ENCODE results near the gene ZNF316. TPM values are rescaled to one million over a fixed set of nuclear protein-coding genes. Genes with fewer than 3 reads are reported as not detected.

Gene ZNF316
- total RNA-seq, 2 experiments from 2014 or later: 17.7 to 18.8 TPM

DNA sequence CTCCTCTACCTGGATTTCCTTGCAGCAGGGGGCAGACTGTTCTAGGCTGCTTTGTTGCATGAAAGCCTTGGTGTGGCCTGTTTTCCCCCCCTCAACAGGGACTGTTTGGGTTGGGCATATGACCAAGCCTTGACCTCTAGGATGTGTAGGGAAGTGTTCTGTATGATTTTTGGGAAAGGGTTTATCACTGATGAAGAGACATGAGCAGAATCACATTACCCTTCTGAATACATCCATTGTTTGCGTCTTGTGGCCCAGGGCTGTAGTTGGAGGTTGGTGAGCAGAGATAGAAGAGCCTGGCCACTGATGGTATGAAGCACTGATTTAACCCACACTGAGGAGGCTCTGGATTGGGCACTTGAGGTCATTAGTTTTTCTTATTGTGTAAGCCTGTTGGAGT lies 43.0 kb downstream of the ZNF316 start:
- Mint-ChIP-seq H3K4me3 (no peak overlapping the region), H3K4me1 (ENCODE audit: low read depth) (no peaks in the 10 kb centered on the region), H3K27me3 (no peaks in the 10 kb centered on the region), H3K9me3 (peaks cover 72% of the 10 kb centered on the region), H3K27ac (no peak overlapping the region), H3K36me3 (ENCODE audit: low read depth) (peaks cover 21% of the 10 kb centered on the region)
- ChIA-PET CTCF (no interaction called here), POLR2A (no interaction called here)
- ATAC-seq (no peak), DNase-seq (no peak)
- TF ChIP-seq, protein P1, sequence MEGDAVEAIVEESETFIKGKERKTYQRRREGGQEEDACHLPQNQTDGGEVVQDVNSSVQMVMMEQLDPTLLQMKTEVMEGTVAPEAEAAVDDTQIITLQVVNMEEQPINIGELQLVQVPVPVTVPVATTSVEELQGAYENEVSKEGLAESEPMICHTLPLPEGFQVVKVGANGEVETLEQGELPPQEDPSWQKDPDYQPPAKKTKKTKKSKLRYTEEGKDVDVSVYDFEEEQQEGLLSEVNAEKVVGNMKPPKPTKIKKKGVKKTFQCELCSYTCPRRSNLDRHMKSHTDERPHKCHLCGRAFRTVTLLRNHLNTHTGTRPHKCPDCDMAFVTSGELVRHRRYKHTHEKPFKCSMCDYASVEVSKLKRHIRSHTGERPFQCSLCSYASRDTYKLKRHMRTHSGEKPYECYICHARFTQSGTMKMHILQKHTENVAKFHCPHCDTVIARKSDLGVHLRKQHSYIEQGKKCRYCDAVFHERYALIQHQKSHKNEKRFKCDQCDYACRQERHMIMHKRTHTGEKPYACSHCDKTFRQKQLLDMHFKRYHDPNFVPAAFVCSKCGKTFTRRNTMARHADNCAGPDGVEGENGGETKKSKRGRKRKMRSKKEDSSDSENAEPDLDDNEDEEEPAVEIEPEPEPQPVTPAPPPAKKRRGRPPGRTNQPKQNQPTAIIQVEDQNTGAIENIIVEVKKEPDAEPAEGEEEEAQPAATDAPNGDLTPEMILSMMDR (IDR thresholded peaks at IDR 0.05): no peak
- intact Hi-C loops (cut with micrococcal nuclease): no loop called here

GRCh38 chr7:6691103-6691502 lies 54.0 kb downstream of the ZNF316 start:
- ATAC-seq: no peak
- TF ChIP-seq, protein P1 (IDR thresholded peaks at IDR 0.05): no peak
- CTCF ChIA-PET: no interaction called here
- POLR2A ChIA-PET: no interaction called here
- H3K36me3 Mint-ChIP-seq (ENCODE audit: low read depth): no peaks in the 10 kb centered on the region
- H3K27me3 Mint-ChIP-seq: no peaks in the 10 kb centered on the region
- no peak overlapping the region for H3K4me3 Mint-ChIP-seq
- H3K27ac Mint-ChIP-seq: no peak overlapping the region
- H3K4me1 Mint-ChIP-seq (ENCODE audit: low read depth): no peaks in the 10 kb centered on the region
- intact Hi-C loops (cut with micrococcal nuclease): no loop called here
- H3K9me3 Mint-ChIP-seq: peaks cover 64% of the 10 kb centered on the region
- no peak for DNase-seq

DNA sequence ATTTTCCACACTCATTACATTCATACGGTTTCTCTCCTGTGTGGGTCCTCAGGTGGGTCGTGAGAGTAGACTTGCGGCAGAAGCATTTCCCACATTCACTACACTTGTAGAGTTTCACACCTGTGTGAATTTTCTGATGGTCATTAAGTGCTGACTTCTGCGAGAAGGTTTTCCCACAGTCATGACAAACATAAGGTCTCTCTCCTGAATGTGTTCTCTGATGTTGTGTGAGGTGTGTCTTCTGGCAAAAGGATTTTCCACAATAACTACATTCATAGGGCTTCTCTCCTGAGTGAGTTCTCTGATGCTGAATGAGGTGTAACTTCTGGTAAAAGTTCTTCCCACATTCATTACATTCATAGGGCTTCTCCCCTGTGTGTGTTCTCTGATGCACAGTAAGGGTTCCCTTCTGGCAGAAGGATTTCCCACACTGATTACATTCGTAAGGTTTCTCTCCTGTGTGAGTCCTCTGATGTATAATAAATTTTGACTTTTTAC lies 54.5 kb downstream of the ZNF316 start:
- peak; percentile 55 for ATAC-seq
- H3K36me3 Mint-ChIP-seq (ENCODE audit: low read depth): no peaks in the 10 kb centered on the region
- H3K27ac Mint-ChIP-seq: no peak overlapping the region
- TF ChIP-seq, protein P1 (IDR thresholded peaks at IDR 0.05): no peak
- no peaks in the 10 kb centered on the region for H3K27me3 Mint-ChIP-seq
- POLR2A ChIA-PET: interaction anchor here (1.7 kb wide), 1 partner anchor 14 kb away, joined by 4 read pairs; no protein-coding TSS in a partner anchor
- H3K9me3 Mint-ChIP-seq: peaks cover 58% of the 10 kb centered on the region
- CTCF ChIA-PET: interaction anchor here (1.0 kb wide), 1 partner anchor 23 kb away, joined by 4 read pairs; no protein-coding TSS in a partner anchor
- intact Hi-C loops (cut with micrococcal nuclease): no loop called here
- H3K4me3 Mint-ChIP-seq: no peak overlapping the region
- H3K4me1 Mint-ChIP-seq (ENCODE audit: low read depth): no peaks in the 10 kb centered on the region
- DNase-seq: no peak

- Mint-ChIP-seq H3K36me3 (ENCODE audit: low read depth) (peaks cover 27% of the 10 kb centered on the region), H3K4me3 (no peak overlapping the region), H3K27me3 (no peaks in the 10 kb centered on the region), H3K27ac (no peak overlapping the region), H3K4me1 (ENCODE audit: low read depth) (peaks cover 38% of the 10 kb centered on the region), H3K9me3 (peaks cover 46% of the 10 kb centered on the region)
- ChIA-PET POLR2A (interaction anchor here (1.6 kb wide), 1 partner anchor 8 kb away, joined by 4 read pairs; no protein-coding TSS in a partner anchor), CTCF (interaction anchor here (0.8 kb wide), 1 partner anchor 8 kb away, joined by 3 read pairs; no protein-coding TSS in a partner anchor)
- ATAC-seq (no peak), DNase-seq (no peak)
- intact Hi-C loops (cut with micrococcal nuclease): no loop called here
- TF ChIP-seq, protein P1 (IDR thresholded peaks at IDR 0.05): no peak
These were observed 63.7 kb downstream of the ZNF316 start for GRCh38 chr7:6700793-6701192.

- Mint-ChIP-seq H3K4me1 (ENCODE audit: low read depth) (peaks cover 38% of the 10 kb centered on the region), H3K27me3 (no peaks in the 10 kb centered on the region), H3K4me3 (no peak overlapping the region), H3K9me3 (peaks cover 46% of the 10 kb centered on the region), H3K27ac (no peak overlapping the region), H3K36me3 (ENCODE audit: low read depth) (peaks cover 31% of the 10 kb centered on the region)
- TF ChIP-seq, protein P1 (IDR thresholded peaks at IDR 0.05): no peak
- ChIA-PET CTCF (interaction anchor here (0.6 kb wide), 1 partner anchor 250 kb away, joined by 3 read pairs; no protein-coding TSS in a partner anchor), POLR2A (interaction anchor here (0.8 to 1.6 kb wide), 2 partner anchors 9 to 42 kb away, joined by 3 to 4 read pairs; no protein-coding TSS in a partner anchor)
- ATAC-seq (no peak), DNase-seq (no peak)
- intact Hi-C loops (cut with micrococcal nuclease): no loop called here
These were observed 64.7 kb downstream of the ZNF316 start for GRCh38 chr7:6701860-6702259.

Other genes starting within 250 kb of the ZNF316 start
- gene DAGLB, start 189.4 kb upstream of the ZNF316 start, total RNA-seq: 10 to 100 TPM; 17.7 to 20.2 TPM
- gene KDELR2, start 153.2 kb upstream of the ZNF316 start, total RNA-seq: 10 to 100 TPM; 61.3 to 63.3 TPM
- under 1 TPM; 0.18 to 0.23 TPM for gene GRID2IP, start 85.9 kb upstream of the ZNF316 start, total RNA-seq
- gene ZDHHC4, start 59.9 kb upstream of the ZNF316 start, total RNA-seq: 10 to 100 TPM; 27.8 to 32.0 TPM
- gene INTS15, start 47.3 kb upstream of the ZNF316 start, total RNA-seq: 10 to 100 TPM; 26.8 to 29.8 TPM
- 1 to 10 TPM; 1.3 to 1.8 TPM for gene ZNF853, start 21.7 kb upstream of the ZNF316 start, total RNA-seq
- gene ZNF12, start 69.6 kb downstream of the ZNF316 start, total RNA-seq: 10 to 100 TPM; 20.6 to 22.7 TPM
- under 1 TPM; 0.63 TPM for gene RSPH10B2, start 116.8 kb downstream of the ZNF316 start, total RNA-seq
- 10 to 100 TPM; 36.9 to 48.7 TPM for gene CCZ1B, start 189.0 kb downstream of the ZNF316 start, total RNA-seq

Data from activated CD8-positive, alpha-beta T cell treated with anti-CD3 and anti-CD28 coated beads for 36 hours (primary cell).